B cell (primary cell): Measurements from ENCODE around the gene TCF3. TPM values are rescaled to one million over a fixed set of nuclear protein-coding genes. Genes with fewer than 3 reads are reported as not detected.

Experiments used
- ATAC-seq: fragments of 200-7000 bp; cut with Tn5 transposase; one replicate; pipeline ENCODE4 v1.10.0; 2021; ENCODE audit warnings: low read depth, mild to moderate bottlenecking, moderate number of reproducible peaks, moderate library complexity
- CTCF ChIA-PET: fragments of 350-600 bp; sonication (Branson Sonifier 250); formaldehyde crosslinking; loops from one replicate; lab custom pipeline; 2021; ENCODE audit warnings: antibody characterized with exemption, inconsistent platforms; lab: Charles Lee
- POLR2A ChIA-PET: fragments of 350-600 bp; sonication (Branson Sonifier 250); formaldehyde crosslinking; loops from one replicate; lab custom pipeline; 2021; ENCODE audit warnings: antibody characterized with exemption; lab: Charles Lee
- DNase-seq: peaks from one replicate; pipeline ENCODE4 v3.0.0; 2013
- H2AFZ ChIP-seq: 2 replicates; pipeline ENCODE4 v1.6.1; 2012; ENCODE audit warnings: mild to moderate bottlenecking, low read depth, low read length; ENCODE audit not compliant: insufficient read depth, poor library complexity, severe bottlenecking
- H3K27ac ChIP-seq, 2 donors: 1 replicate in 1 of 2; 2 replicates in 1 of 2; pipeline ENCODE4 v1.5.1; 2012 to 2013; ENCODE audit warnings: low read length in 2 of 2, mild to moderate bottlenecking in 2 of 2, moderate library complexity in 1 of 2
- H3K27me3 ChIP-seq, 4 experiments: fragments of 200-600 bp in 1 of 4; sonication (generic) in 1 of 4; replicated peaks in 1 of 4; 1 replicate in 2 of 4; 2 replicates in 2 of 4; pipeline versions ENCODE4 v1.6.1 to v1.7.0; 2013 to 2016; ENCODE audit warnings: low read length in 3 of 4, mild to moderate bottlenecking in 2 of 4, mixed read lengths in 1 of 4, moderate library complexity in 1 of 4; ENCODE audit not compliant: insufficient read depth in 4 of 4, control insufficient read depth in 3 of 4; ENCODE audit errors: control extremely low read depth in 1 of 4
- H3K36me3 ChIP-seq, 2 experiments: replicated peaks in 1 of 2; 1 replicate in 1 of 2; 2 replicates in 1 of 2; pipeline versions ENCODE4 v1.6.1 to v1.7.1; 2013; ENCODE audit warnings: low read length in 1 of 2; ENCODE audit not compliant: insufficient read depth in 2 of 2, control insufficient read depth in 1 of 2; ENCODE audit errors: control extremely low read depth in 1 of 2, extremely low read depth in 1 of 2
- H3K4me1 ChIP-seq, 2 donors: fragments of 200-600 bp in 1 of 2; sonication (generic) in 1 of 2; 1 replicate in 1 of 2; 2 replicates in 1 of 2; pipeline versions ENCODE4 v1.5.1 to v1.6.1; 2013 to 2017; ENCODE audit warnings: low read length in 2 of 2; ENCODE audit not compliant: control insufficient read depth in 2 of 2, insufficient read depth in 2 of 2
- H3K4me2 ChIP-seq: replicated peaks from 2 replicates; pipeline ENCODE3; 2012; ENCODE audit warnings: mild to moderate bottlenecking, low read depth, low read length; ENCODE audit not compliant: poor library complexity, severe bottlenecking
- H3K4me3 ChIP-seq, 5 experiments: fragments of 200-600 bp in 1 of 5; sonication (generic) in 1 of 5; 1 replicate in 3 of 5; 2 replicates in 2 of 5; pipeline versions ENCODE4 v1.5.1 to v1.7.0; 2011 to 2016; ENCODE audit warnings: low read length in 4 of 5, mild to moderate bottlenecking in 4 of 5, low read depth in 2 of 5, control low read depth in 1 of 5, moderate library complexity in 1 of 5; ENCODE audit not compliant: insufficient read depth in 1 of 5; ENCODE audit errors: control extremely low read depth in 1 of 5, extremely low read depth in 1 of 5
- H3K79me2 ChIP-seq: fragments of 200-600 bp; sonication (generic); one replicate; pipeline ENCODE4 v1.6.0; 2016; ENCODE audit warnings: low read length; ENCODE audit not compliant: control insufficient read depth, insufficient read depth
- H3K9ac ChIP-seq: fragments of 200-600 bp; sonication (generic); 2 replicates; pipeline ENCODE4 v1.6.1; 2017; ENCODE audit warnings: mild to moderate bottlenecking, low read length, moderate library complexity
- H3K9me3 ChIP-seq, 3 donors: one replicate each; pipeline versions ENCODE4 v1.6.1 to v1.7.1; 2013; ENCODE audit warnings: low read length in 2 of 3; ENCODE audit not compliant: control insufficient read depth in 2 of 3, insufficient read depth in 1 of 3; ENCODE audit errors: control extremely low read depth in 1 of 3
- H4K20me1 ChIP-seq: 2 replicates; pipeline ENCODE4 v1.6.0; 2012; ENCODE audit warnings: mild to moderate bottlenecking, low read length; ENCODE audit not compliant: insufficient read depth, control insufficient read depth, poor library complexity, severe bottlenecking
- H3K27ac Mint-ChIP-seq: one replicate; pipeline ENCODE4 v1.8.0; 2021; ENCODE audit warnings: mixed read lengths
- H3K27me3 Mint-ChIP-seq: one replicate; pipeline ENCODE4 v1.8.0; 2021; ENCODE audit warnings: mixed read lengths
- H3K4me1 Mint-ChIP-seq: one replicate; pipeline ENCODE4 v1.8.0; 2021; ENCODE audit warnings: mixed read lengths
- H3K4me3 Mint-ChIP-seq: one replicate; pipeline ENCODE4 v1.8.0; 2021; ENCODE audit warnings: mixed read lengths
- H3K9me3 Mint-ChIP-seq: one replicate; pipeline ENCODE4 v1.8.0; 2022; ENCODE audit warnings: mixed read lengths; ENCODE audit not compliant: insufficient read depth
- EZH2 ChIP-seq: IDR thresholded peaks from 2 replicates; pipeline ENCODE4 v1.6.1; 2012; ENCODE audit warnings: borderline replicate concordance, low read depth, mild to moderate bottlenecking, moderate library complexity, low read length; ENCODE audit not compliant: insufficient read depth, poor library complexity, severe bottlenecking
- WGBS: methylation state at CpG from one replicate; pipeline ENCODE4 v1.1.5; 2013; ENCODE audit warnings: missing lambda C conversion rate; ENCODE audit not compliant: insufficient coverage; 5-methylcytosine and 5-hydroxymethylcytosine counted together
- intact Hi-C: fragments of 100-400 bp; cut with micrococcal nuclease; formaldehyde crosslinking; loops from one replicate; pipeline ENCODE4 v1.10.0; 2022
- polyA plus RNA-seq: library from polyadenylated mRNA; depleted of rRNA; stranded (reverse); fragments of >200 nt; gene quantifications from 2 replicates; pipeline ENCODE4 v1.2.3, GENCODE V29; 2012
- total RNA-seq, 2 donors: library from RNA; stranded (reverse); fragments of 120-200 nt in 1 of 2; gene quantifications; 1 replicate in 1 of 2; 2 replicates in 1 of 2; pipeline versions ENCODE4 v1.2.3 to v1.2.4, GENCODE V29; 2013 to 2022
- TF ChIP-seq, protein P1 (sequence below): fragments of 200-600 bp; IDR thresholded peaks from one replicate; pipeline ENCODE4 v1.8.0; 2022; ENCODE audit warnings: antibody characterized with exemption, mild to moderate bottlenecking

The TCF3 gene
- total and polyA plus RNA-seq, 2 donors (not counting 1 experiment from before 2014, with no cell fraction given), result 278 to 588 TPM

DNA sequence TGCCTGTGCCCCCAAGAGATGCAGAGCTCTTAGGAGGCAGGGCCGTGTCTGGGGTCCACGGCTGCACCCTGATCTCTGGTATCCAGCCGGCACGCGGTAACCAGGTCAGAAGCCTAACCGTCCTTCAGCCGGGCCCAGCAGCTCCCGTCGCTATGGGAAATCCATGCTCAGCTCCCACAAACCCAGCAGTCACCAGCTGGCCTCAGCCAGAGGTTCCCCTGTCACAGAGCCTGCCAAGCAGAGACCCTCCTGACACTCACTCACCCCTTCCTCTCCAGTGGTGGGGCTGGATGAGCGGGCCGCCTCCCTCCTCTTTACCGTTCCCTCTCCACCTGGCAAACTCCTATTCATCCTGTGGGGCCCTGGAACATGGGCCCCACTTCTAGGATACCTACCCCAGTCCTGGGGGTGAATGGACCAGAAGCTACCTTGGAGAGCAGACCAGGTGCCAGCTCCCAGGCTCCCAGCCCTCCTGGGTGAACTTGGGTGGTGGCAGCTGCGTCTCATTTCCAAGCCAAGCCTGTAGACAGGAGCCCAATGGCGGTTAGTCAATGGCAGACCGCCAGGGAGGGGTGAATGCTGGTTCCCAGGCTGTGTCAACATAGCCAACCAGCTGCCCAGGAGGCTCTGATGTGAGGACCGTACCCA lies 21.4 kb upstream of the TCF3 start:
- POLR2A ChIA-PET, result interaction anchor here (1.2 kb wide), 1 partner anchor 68 kb away, joined by 3 read pairs; no protein-coding TSS in a partner anchor
- peak overlapping the region; percentile 62 for H3K4me3 Mint-ChIP-seq
- peaks cover 24% of the 10 kb centered on the region for H3K4me1 Mint-ChIP-seq

More for the DNA sequence above, 21.4 kb upstream of the TCF3 start:
- H3K9ac ChIP-seq, result no peak overlapping the region
- H4K20me1 ChIP-seq, result no peaks in the 10 kb centered on the region
- DNase-seq, result no peak
- H3K4me1 ChIP-seq, result peaks cover 15 to 38% of the 10 kb centered on the region in 2 donors
- ATAC-seq, result no peak
- no peak overlapping the region for H3K4me3 ChIP-seq
- H3K79me2 ChIP-seq, result peaks cover 2% of the 10 kb centered on the region
- 62% methylated on average over 14 of the region's 16 CpGs for WGBS
- H2AFZ ChIP-seq, result no peak overlapping the region
- H3K9me3 Mint-ChIP-seq, result no peaks in the 10 kb centered on the region
- no peak overlapping the region for H3K27ac ChIP-seq
- TF ChIP-seq EZH2, result no peak
- TF ChIP-seq, protein P1, sequence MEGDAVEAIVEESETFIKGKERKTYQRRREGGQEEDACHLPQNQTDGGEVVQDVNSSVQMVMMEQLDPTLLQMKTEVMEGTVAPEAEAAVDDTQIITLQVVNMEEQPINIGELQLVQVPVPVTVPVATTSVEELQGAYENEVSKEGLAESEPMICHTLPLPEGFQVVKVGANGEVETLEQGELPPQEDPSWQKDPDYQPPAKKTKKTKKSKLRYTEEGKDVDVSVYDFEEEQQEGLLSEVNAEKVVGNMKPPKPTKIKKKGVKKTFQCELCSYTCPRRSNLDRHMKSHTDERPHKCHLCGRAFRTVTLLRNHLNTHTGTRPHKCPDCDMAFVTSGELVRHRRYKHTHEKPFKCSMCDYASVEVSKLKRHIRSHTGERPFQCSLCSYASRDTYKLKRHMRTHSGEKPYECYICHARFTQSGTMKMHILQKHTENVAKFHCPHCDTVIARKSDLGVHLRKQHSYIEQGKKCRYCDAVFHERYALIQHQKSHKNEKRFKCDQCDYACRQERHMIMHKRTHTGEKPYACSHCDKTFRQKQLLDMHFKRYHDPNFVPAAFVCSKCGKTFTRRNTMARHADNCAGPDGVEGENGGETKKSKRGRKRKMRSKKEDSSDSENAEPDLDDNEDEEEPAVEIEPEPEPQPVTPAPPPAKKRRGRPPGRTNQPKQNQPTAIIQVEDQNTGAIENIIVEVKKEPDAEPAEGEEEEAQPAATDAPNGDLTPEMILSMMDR, result no peak
- intact Hi-C loops, result loop anchor here (5.0 kb wide), 1 partner anchor 36 kb away; no protein-coding TSS in a partner anchor
- peaks cover 36% of the 10 kb centered on the region for H3K27me3 Mint-ChIP-seq
- peaks cover 0 to 49% (median 29%) of the 10 kb centered on the region in 4 experiments for H3K27me3 ChIP-seq
- H3K9me3 ChIP-seq, result peaks cover 0 to 25% (median 0%) of the 10 kb centered on the region in 3 donors
- H3K36me3 ChIP-seq, result no peaks in the 10 kb centered on the region
- CTCF ChIA-PET, result interaction anchor here (2.1 to 6.0 kb wide), 9 partner anchors 22 to 152 kb away, joined by 5 to 114 read pairs (median 25); partner anchors contain the start of gene TCF3
- H3K4me2 ChIP-seq, result no peak overlapping the region
- peak overlapping the region; percentile 46 for H3K27ac Mint-ChIP-seq
